ENCODE measurements around the gene ECSCR.
A peak's percentile ranks its signal among the peaks of the same experiment; 100 is the strongest.

The ECSCR gene

DNA sequence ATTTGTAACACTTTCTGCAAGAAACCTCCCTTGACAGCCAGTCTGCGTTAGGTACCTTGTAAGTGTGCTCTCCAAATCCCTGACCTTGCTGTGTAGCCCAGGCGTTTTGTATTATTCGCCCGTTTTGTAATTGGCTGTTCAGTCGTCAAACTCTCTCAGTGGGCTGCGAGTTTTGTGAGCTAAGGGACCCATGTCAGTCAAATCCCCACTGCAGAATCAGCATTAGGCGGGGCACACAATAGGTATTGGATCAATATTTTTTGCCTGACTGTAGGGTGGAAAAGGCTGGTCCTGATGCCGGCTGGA, 23.9 kb downstream of the ECSCR start:
- TF ChIP-seq, protein P1, sequence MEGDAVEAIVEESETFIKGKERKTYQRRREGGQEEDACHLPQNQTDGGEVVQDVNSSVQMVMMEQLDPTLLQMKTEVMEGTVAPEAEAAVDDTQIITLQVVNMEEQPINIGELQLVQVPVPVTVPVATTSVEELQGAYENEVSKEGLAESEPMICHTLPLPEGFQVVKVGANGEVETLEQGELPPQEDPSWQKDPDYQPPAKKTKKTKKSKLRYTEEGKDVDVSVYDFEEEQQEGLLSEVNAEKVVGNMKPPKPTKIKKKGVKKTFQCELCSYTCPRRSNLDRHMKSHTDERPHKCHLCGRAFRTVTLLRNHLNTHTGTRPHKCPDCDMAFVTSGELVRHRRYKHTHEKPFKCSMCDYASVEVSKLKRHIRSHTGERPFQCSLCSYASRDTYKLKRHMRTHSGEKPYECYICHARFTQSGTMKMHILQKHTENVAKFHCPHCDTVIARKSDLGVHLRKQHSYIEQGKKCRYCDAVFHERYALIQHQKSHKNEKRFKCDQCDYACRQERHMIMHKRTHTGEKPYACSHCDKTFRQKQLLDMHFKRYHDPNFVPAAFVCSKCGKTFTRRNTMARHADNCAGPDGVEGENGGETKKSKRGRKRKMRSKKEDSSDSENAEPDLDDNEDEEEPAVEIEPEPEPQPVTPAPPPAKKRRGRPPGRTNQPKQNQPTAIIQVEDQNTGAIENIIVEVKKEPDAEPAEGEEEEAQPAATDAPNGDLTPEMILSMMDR (IDR thresholded peaks at IDR 0.05; ENCODE audit: low read depth, low read length), result no peak
- no peak for TF ChIP-seq MAX (IDR thresholded peaks at IDR 0.05; ENCODE audit: low read depth, low read length)
- DNase-seq (ENCODE audit: low read depth), result no peak
- peak overlapping the region; percentile 28 for H3K4me3 ChIP-seq (ENCODE audit: low read depth, low read length)

GRCh38 chr5:139435676-139436075, 26.9 kb downstream of the ECSCR start:
- H3K4me3 ChIP-seq (ENCODE audit: low read depth, low read length), result no peak overlapping the region
- no peak for TF ChIP-seq MAX (IDR thresholded peaks at IDR 0.05; ENCODE audit: low read depth, low read length)
- TF ChIP-seq, protein P1 (IDR thresholded peaks at IDR 0.05; ENCODE audit: low read depth, low read length), result no peak
- no peak for TF ChIP-seq MYC (IDR thresholded peaks at IDR 0.05; ENCODE audit: low read depth, low read length)
- TF ChIP-seq POLR2A (IDR thresholded peaks at IDR 0.05; ENCODE audit: extremely low read depth, insufficient read length), result no peak
- DNase-seq (ENCODE audit: low read depth), result no peak

GRCh38 chr5:139431706-139432105, 30.8 kb downstream of the ECSCR start:
- no peak overlapping the region for H3K4me3 ChIP-seq (ENCODE audit: low read depth, low read length)
- no peak for DNase-seq (ENCODE audit: low read depth)
- TF ChIP-seq, protein P1 (IDR thresholded peaks at IDR 0.05; ENCODE audit: low read depth, low read length), result no peak
- no peak for TF ChIP-seq POLR2A (IDR thresholded peaks at IDR 0.05; ENCODE audit: extremely low read depth, insufficient read length)
- TF ChIP-seq MAX (IDR thresholded peaks at IDR 0.05; ENCODE audit: low read depth, low read length), result no peak
- no peak for TF ChIP-seq MYC (IDR thresholded peaks at IDR 0.05; ENCODE audit: low read depth, low read length)

DNA sequence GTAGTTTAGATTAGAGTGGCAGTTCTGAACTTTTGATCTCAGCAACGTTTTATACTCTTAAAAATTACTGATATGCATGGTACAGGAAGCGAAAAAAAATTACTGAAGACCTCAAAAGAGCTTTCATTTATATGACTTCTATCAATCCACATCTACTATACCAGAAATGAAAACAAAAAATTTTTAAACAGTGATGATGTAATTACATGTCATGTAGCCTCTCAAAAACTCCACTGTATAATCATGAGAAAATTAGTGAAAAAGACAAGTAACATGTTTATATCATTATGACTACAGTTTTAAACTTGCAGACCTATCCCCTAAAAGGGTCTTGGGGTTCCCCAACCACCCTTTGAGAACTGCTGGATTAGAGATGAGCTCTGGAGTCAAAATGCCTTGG, 32.5 kb downstream of the ECSCR start:
- DNase-seq (ENCODE audit: low read depth), result no peak
- TF ChIP-seq POLR2A (IDR thresholded peaks at IDR 0.05; ENCODE audit: extremely low read depth, insufficient read length), result no peak
- TF ChIP-seq MYC (IDR thresholded peaks at IDR 0.05; ENCODE audit: low read depth, low read length), result no peak
- TF ChIP-seq MAX (IDR thresholded peaks at IDR 0.05; ENCODE audit: low read depth, low read length), result no peak
- TF ChIP-seq, protein P1 (IDR thresholded peaks at IDR 0.05; ENCODE audit: low read depth, low read length), result no peak
- H3K4me3 ChIP-seq (ENCODE audit: low read depth, low read length), result no peak overlapping the region

DNA sequence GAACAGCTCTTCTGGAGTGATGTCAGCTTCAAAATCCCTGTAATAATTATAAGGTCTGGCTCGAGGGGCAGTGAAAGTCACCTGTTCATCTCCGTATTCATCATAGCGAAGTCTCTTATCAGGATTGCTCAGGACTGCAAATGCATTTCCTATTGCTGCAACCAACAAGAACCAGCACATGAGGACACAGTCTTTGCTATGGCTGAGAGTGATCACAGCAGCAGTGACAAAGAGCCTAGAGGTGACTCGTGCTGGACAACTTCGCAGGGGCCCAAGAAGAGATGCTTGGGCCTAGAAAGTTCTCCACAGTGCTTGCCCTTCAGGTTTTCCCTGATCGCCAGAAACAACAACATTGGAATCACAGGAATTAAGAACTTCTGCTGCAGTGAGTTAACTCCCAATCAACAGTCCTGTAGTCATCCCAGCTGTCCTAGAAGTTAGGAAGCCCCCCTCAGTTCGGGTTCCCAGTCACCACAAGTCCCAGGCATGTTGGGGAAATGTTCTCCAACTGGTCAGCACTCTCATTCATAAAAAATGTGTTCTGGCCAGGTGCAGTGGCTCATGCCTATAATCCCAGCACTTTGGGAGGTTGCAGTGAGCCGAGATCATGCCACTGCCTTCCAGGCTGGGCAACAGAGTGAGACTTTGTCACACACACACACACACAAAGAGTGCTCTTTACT, 36.2 kb downstream of the ECSCR start:
- H3K4me3 ChIP-seq (ENCODE audit: low read depth, low read length), result no peak overlapping the region
- no peak for DNase-seq (ENCODE audit: low read depth)
- TF ChIP-seq POLR2A (IDR thresholded peaks at IDR 0.05; ENCODE audit: extremely low read depth, insufficient read length) (no peak), MYC (IDR thresholded peaks at IDR 0.05; ENCODE audit: low read depth, low read length) (no peak), MAX (IDR thresholded peaks at IDR 0.05; ENCODE audit: low read depth, low read length) (no peak)
- TF ChIP-seq, protein P1 (IDR thresholded peaks at IDR 0.05; ENCODE audit: low read depth, low read length), result no peak
